Fibroblast of gingiva (primary cell): ENCODE data around the gene HMOX2.

Source experiments
- DNase-seq: peaks from one replicate; pipeline ENCODE4 v3.0.0-alpha.2; 2011; ENCODE audit warnings: low read depth

HMOX2 gene

DNA sequence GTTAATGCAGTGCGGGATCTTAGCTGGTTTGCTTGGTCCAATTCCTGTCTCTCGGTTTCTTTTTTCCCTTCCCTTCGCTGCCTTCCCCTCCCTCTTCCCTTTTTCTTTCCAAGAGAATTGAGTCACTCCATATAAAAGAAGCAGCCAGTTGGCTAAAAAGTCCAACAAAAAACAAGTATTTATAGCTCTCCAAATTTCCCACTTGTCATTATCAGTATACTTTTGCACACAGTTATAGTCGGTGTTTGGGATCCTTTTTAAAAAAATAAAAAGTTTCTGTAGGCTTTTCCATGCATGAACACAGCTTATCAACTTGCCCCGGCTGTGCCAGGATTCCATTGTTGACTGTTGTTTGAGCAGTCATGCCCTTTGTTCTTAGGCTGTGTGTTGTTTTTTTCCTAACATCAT is 24.9 kb downstream of the HMOX2 start:
- DNase-seq = no peak

DNA sequence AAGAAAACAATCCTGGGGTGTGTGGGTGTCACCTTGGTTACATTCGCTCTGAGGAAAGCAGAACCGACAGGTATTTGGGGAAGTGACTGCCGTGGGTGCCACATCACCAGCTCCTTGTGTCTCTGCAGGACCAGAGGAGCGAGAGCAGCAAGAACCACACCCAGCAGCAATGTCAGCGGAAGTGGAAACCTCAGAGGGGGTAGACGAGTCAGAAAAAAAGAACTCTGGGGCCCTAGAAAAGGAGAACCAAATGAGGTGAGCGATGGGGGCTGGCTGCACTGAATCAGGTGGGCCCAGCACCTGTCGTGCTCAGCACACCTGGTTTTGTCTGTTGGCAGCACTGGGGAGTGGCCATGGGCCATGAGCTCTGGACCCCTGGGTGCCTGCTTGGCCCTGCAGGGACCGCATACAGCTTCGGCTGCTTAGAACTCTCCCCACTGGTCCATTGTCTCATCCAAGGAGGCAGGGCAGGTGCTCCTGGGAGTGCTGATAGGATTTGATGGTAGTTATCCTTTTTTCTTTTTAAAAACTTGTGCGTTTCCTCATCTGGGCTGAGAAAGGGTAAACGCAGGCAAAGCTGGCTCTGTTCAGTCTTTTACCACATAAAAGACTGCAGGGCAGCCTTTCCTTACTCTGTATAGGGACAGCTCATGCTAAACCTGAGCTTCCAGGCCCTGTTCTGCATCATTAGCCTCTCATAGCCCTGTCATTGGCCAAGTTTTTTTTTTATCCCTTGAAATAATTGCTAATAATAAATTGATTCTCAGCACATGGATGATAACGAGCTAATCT is 29.4 kb downstream of the HMOX2 start:
- DNase-seq = no peak

DNA sequence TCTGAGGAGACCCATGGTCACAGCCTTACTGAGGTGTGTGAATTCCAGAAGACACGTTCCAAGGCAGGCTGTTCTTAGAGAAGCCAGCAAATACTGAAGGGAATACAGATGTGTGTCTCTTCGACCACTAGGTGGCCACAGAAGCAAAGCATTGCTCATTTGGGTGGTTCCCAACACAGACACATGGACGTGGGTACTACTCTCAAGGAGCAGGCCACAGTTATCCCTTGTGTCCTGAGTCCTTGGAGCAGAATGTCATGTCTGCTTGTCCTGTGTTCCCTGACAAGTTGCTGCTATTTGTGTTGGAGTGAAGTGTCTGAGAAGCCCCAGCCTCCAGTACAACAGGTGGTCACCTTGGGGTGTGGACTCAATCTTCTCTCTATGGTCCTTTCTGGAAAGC is 30.3 kb downstream of the HMOX2 start:
- DNase-seq = peak; percentile 71

DNA sequence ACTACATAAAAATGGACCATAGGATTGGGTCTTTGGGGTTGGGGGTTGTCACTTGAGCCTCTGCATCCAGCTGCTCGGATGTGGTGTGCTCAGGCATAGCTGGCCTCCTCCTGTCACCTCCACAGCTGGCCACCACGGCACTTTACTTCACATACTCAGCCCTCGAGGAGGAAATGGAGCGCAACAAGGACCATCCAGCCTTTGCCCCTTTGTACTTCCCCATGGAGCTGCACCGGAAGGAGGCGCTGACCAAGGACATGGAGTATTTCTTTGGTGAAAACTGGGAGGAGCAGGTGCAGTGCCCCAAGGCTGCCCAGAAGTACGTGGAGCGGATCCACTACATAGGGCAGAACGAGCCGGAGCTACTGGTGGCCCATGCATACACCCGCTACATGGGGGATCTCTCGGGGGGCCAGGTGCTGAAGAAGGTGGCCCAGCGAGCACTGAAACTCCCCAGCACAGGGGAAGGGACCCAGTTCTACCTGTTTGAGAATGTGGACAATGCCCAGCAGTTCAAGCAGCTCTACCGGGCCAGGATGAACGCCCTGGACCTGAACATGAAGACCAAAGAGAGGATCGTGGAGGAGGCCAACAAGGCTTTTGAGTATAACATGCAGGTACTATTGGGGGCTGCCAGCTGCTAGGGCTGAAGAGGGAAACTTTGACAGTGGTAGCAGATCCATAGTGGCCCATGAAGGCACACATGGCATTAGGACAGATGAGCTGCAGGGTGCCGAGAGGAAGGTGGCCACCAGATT is 31.6 kb downstream of the HMOX2 start:
- no peak for DNase-seq

DNA sequence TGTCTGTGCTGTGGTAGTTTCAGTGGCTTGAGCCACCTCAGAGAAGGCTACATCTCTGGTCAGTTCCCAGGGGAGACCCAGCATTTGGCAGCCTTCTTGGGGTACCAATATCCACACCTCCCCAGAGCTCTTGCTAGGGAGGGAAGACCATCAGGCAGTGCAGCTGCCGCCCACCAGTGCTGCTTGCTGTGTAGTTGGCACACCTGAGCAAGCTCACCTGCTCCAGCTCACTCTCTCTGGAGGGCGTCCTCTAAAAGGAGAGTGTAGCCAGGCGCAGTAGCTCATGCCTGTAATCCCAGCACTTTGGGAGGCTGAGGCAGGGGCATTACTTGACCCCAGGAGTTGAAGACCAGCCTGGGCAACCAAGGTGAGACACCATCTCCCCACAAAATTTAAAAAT is 32.6 kb downstream of the HMOX2 start:
- DNase-seq = no peak

DNA sequence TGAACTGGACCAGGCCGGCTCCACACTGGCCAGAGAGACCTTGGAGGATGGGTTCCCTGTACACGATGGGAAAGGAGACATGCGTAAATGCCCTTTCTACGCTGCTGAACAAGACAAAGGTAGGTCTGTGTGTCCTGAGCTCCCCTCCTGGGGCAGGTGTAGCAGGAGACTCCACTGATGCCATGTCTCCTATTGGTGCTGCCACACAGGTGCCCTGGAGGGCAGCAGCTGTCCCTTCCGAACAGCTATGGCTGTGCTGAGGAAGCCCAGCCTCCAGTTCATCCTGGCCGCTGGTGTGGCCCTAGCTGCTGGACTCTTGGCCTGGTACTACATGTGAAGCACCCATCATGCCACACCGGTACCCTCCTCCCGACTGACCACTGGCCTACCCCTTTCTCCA is 33.2 kb downstream of the HMOX2 start:
- DNase-seq = no peak

DNA sequence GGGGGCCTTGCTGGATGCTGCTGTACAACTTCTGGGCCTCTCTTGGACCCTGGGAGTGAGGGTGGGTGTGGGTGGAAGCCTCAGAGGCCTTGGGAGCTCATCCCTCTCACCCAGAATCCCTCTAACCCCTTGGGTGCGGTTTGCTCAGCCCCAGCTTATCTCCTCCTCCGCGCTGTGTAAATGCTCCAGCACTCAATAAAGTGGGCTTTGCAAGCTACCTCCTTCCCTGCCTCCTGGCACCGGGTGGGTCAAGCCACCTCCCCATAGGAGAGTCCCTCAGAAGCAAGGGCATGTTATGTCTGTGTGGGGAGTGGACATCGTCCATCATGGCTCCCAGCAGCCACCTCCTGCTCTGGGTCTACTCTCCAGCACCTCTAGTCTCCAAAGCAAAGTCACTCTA is 33.9 kb downstream of the HMOX2 start:
- DNase-seq = no peak

DNA sequence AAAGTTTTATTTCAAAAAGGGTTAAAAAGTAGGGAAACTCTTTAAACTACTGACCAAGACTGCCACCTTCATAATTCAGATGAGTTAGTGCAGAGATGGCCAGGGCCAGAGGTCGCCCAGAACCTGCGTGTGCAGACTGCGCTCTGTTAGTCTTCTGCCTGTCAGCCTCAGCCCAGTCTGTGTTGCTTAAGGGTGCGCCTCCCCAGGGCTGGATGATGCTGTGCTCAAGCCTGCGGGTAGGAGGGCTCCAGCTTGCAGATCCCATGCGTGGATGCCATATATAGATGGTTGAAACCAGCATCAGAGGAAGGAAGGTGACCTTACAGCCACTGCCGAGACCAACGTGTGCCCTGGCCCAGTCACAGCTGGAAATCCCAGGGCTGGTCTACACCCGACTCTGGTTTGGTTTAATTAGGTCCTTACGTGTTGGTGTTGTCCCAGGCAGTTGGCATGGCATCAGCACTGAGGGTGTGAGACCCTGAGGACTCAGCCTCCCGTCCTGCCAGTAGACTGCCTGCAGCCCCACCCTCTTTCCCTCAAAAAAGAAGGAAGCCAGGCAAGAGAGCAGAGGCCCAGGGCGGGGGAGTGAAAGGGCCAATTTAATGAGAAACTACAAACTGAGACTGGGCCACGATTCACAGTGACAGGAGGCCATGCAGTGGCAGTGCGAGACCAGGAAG is 34.7 kb downstream of the HMOX2 start:
- no peak for DNase-seq

DNA sequence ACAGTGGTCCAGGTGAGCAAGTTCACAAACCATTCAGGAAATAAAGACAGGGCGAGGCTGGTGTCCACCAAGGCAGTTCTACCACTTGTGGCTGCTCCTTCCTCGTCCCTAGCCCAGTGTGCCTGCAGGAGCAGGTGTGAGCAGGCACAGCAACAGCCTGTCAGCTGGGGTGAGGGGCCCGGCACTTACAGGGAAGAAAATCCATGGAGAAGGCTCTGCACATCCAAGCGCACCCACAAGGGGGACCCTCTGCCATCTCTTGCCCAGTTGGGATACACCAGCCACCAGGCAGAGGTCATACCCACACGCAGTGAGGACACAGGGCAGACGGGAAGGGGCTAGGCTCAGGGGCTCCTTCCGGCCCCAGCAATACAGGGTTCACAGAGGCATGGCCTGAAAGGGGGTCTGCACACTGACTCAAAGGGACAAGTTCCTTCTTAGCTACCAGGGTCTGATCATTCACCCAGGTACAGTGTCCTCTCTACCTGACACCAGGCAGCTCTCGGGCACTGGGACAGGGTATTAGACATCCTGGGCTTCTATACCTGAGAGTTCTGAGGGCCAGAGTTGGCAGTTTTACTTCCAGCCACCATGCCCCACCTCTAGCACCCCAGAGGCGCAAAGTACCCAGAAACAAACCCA is 35.4 kb downstream of the HMOX2 start:
- DNase-seq = peak; percentile 30

DNA sequence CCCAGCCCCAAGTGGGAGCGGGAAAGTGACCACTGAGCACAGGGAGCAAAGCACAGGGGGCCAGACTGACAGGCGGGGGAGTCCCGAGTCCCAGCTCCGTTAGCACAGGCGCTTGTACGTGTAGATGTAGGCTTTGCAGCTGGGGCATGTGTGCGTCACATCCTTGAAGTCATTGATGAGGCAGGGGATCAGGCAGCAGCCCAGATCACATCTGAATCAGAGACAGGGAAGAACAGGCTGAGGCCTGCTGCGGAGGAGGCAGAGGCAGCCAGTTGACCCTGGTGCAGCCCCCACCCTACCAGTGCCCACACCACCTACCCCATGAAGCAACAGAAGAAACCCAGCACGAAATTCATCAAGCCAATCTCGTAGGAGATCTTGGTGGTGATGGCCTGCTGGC is 36.3 kb downstream of the HMOX2 start:
- DNase-seq = no peak

DNA sequence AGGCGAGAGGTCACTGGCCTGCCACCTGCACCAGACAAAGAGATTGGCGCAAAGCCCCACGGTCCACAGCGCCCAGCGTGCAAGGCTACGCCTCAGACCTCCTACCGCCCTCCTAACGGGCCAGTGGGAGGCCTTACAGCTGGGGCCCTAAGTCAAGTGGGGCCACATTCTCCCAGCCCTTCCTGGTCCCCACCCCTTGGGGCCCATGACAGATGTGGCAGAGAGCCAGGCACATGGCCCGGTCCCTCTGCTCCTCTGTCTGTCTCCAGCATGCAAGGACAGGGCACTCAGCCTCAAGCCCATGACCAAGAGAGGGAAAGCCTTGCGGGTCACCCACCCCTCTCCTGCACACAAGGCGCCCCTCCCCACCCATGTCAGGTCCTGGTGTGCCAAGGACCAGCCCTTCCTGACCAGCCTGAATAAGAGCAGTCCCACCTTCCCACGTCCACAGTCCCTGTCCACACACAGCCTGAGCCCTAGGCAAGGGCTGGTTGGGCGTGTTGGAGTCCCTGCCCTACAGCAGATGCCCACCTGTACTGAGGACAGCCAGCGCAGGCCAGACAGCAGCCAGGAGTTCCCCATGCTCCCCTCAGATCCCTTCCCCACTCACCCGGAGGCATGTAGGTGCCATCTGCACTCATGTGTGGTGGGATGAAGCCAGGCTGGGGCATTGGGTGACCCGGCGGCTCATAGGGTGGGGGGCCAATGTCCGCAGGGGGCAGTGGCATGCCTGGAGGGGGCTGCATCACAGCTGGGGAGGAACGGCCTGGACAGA is 37.1 kb downstream of the HMOX2 start:
- no peak for DNase-seq

DNA sequence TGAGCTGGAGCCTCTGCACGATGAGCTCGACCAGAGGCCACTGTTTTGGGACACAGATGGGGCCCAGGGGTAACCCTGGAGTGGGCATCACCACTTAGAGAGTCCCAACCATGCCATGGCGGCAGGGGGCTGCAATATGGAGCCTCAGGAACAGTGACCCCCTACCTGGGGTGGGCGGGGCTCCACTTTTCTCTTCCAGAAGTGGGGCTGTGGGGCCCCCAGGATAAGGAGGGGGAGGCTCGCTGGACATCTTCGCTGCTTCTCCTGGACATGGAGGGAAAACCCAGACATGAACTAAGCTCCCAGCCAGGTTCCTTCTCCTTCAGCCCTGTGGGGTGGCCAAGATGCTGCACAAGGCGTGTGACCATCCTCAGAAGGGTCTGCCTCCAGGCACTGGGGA is 37.7 kb downstream of the HMOX2 start:
- DNase-seq = no peak

DNA sequence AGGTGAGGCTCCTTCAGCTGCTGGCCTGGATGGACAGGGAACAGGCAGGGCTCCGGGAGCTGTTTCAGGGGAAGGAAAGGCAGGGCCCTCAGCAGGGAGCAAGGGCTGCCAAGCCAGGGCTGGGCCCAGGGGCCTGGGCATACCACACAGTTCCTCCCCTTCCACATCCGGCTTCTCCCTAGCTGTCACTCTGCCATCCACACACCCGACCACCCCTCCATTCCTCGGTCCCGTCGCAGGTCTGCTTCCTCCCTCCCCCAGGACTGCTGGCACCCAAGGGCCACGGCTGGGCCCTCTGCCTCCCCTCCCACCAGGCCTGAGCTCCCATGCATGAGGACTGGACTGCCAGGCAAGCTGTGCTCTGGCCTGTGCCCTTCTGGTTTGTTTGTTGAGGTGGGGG is 38.4 kb downstream of the HMOX2 start:
- no peak for DNase-seq

DNA sequence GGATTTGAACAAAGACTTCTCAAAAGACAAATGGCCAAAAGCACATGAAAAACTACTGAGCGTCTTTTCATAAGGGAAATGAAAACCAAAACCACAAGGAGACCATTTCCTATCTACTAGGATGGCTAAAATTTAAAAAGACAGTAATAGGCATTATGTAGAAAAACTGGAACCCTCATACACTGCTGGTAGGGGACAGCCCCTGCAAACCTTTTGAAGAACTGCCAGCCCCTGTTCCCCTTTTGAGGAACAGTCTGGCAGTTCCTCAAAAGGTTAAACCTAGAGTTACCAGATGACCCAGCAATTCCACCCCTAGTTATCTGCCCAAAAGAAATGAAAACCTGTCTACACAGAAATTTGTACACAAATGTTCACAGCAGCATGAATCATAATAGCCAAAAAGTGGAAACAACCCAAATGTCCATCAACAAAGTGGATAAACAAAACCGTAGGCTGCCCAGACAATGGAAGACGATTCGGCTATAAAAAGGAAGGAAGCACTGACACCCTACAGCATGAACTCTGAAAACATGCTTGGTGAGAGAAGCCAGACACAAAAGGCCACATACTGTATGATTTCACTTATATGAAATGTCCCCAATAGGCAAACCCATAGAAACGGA is 39.5 kb downstream of the HMOX2 start:
- DNase-seq = no peak

DNA sequence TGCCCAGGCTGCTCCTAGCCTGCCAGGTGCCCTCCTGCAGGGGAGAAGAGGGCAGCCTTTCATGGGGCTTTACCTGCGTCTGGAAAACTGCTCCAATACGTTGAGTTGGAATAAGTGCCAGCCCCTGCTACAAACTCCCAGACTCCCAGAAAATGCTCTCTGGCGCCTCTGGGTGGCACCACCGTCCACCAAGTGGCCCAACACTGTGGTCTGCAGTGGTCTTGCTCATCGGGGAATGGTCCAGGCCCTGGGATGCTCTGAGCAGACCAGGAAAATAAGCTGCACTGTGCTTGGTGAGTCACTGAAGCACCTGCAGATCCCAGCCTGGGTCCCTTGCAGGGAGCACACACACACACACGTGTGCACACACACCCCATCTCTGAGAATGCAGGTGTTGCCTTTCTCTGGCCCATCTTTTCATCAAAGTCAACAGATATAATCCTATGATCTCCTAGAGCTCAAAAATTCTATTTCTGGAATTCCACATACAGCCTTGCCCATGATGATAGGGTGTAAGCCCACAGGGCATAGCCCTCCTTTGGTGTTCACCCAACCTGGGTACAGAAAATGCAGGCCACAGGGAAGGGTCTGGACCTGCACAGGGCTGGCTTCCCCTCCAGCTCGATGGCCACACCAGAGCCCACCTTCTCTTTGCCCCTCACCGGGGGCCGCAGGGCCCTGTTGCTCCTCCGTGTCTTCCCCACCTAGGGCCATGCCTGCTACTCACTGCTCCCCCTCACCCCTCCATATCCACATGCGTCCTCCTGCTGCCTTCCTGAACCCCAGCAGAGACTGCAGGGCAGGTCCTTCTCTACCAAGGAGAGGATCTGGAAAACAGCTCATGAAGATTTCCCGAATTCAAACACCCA is 41.8 kb downstream of the HMOX2 start:
- DNase-seq = no peak

DNA sequence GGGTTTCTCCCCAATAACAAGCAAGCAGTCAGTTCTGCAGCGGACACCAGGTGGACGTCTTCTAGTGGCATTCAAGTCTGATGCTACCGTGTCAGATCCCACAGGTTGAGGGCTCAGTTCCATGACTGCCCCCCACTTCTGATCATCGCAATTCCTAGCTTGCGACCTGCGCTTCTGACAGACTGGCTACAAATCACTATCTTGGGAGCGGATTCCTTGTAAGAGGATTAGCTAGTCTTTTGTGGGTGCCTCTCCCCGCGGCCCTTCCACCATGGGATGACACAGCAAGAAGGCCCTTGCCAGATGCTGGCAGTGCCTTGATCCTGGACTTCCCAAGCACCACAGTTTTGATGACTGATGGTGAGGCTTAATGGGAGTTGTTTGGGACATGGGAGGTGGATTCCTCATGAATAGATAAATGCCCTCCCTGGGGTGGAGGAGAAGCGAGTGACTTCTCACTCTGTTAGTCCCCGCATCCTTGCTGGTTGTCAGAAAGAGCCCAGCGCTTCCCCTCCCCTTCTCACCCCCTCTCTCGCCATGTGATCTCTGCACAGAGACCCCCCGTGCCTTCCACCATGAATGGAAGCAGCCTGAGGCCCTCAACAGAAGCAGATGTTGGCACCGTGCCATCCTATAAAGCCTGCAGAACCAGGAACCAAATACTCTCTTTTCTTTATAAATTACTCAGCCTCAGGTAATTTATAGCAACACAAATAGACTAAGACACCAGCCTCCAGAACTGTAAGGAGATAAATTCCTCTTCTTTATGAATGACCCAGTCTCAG is 43.3 kb downstream of the HMOX2 start:
- no peak for DNase-seq

DNA sequence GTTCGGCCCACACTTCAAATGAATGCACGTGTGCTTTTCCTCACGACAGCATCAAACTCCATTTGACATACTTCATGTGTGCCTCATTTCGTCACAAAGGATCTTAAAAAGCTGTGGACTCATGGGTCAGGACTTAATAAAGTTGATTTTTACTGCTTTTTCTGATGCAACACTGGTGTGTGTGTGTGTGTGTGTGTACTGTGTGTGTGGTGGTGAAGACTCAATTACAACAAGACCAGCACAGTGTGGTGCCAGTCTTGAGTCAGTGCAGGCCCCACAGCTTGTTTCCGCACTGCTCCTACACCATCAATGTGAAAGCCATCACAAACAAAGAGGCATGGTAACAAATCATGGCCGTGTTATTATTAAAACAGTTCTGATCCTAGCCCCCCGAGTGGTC is 44.7 kb downstream of the HMOX2 start:
- DNase-seq = no peak

DNA sequence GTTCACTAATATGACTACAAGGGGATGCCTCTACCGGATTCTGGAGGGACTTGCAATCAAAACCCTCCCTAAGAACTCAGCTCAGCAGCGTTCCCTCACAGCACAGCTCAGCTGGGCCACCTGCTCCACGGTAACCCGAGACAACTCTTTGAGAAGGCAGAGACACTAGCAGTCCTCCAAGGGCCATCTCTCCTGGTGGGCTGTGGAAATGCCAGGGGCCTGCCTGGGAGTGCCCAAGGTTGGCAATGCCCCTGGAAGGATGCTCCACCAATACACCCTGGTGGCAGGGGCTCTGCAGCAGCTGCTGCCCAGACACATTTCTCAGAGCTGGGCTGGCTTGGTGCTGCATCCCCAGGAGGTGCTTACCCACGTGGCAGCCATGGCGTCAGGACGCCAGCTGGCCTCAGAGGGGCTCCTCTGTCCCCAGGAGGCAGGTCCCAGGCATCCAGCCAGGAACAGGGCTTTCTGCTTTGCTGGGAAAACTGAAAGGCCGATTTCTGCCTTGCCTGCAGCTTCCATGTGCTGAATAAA is 45.9 kb downstream of the HMOX2 start:
- DNase-seq = peak; percentile 20

DNA sequence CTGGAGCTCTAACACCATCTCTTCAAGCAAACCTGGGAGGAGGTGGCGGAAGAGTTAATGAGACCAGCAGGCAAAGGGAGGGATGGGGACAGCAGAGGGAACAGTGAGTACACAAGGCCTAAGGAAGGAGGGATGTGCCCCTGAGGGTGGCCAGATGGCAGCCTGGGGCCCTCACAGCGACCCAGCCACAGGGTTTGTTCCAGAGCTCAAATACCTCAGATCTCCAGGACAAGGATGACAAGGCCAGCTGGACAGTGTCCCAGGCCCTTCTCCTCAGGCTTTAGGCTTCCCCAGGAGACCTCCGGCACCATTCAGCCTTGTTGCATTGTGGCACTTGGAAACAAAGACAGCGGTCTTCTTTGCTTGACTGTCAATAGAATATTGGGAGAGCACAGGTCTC is 47.5 kb downstream of the HMOX2 start:
- DNase-seq = no peak
